Mesothelial cell of epicardium (in vitro differentiated cells): ENCODE results near the gene MEIS2. TPM values are rescaled to one million over a fixed set of nuclear protein-coding genes. Genes with fewer than 3 reads are reported as not detected.

ENCODE experiments used
- DNase-seq, 2 experiments: peaks; one replicate each; pipeline ENCODE4 v3.0.0; 2021; ENCODE audit warnings: low spot score in 2 of 2; ENCODE audit not compliant: unreplicated experiment in 2 of 2
- H3K27ac Mint-ChIP-seq: 2 replicates; pipeline ENCODE4 v1.8.0; 2021; ENCODE audit warnings: mixed read lengths
- H3K27me3 Mint-ChIP-seq: 2 replicates; pipeline ENCODE4 v1.8.0; 2021; ENCODE audit warnings: low read depth, mixed read lengths
- H3K36me3 Mint-ChIP-seq: 2 replicates; pipeline ENCODE4 v1.8.0; 2021; ENCODE audit warnings: mixed read lengths
- H3K4me1 Mint-ChIP-seq: 2 replicates; pipeline ENCODE4 v1.8.0; 2021; ENCODE audit warnings: mixed read lengths
- H3K4me3 Mint-ChIP-seq: 2 replicates; pipeline ENCODE4 v1.8.0; 2021; ENCODE audit warnings: mild to moderate bottlenecking, moderate library complexity, mixed read lengths
- H3K9me3 Mint-ChIP-seq: 2 replicates; pipeline ENCODE4 v1.8.0; 2021; ENCODE audit warnings: mixed read lengths
- CTCF ChIP-seq: fragments of 200-600 bp; sonication (generic); IDR thresholded peaks from one replicate; pipeline ENCODE4 v1.5.0; 2021; ENCODE audit warnings: antibody characterized with exemption; ENCODE audit not compliant: unreplicated experiment
- total RNA-seq: library from RNA; stranded (reverse); gene quantifications from 3 replicates; pipeline ENCODE4 v1.2.1, GENCODE V29; 2021

The MEIS2 gene
- total RNA-seq, 1 donor from 2014 or later: 397 TPM

- no peak for TF ChIP-seq CTCF
These were observed 175.3 kb downstream of the MEIS2 start for GRCh38 chr15:36925049-36925448.

GRCh38 chr15:36924034-36924433 is 176.3 kb downstream of the MEIS2 start:
- Mint-ChIP-seq H3K4me1 (peaks cover 62% of the 10 kb centered on the region), H3K27me3 (no peaks in the 10 kb centered on the region), H3K4me3 (peak overlapping the region; percentile 1), H3K36me3 (peaks cover 38% of the 10 kb centered on the region), H3K9me3 (peaks cover 6% of the 10 kb centered on the region), H3K27ac (peak overlapping the region; percentile 85)
- DNase-seq: no peak
- no peak for TF ChIP-seq CTCF

More at GRCh38 chr15:36925049-36925448, 175.3 kb downstream of the MEIS2 start:
- peak overlapping the region; percentile 85 for H3K27ac Mint-ChIP-seq
- H3K4me1 Mint-ChIP-seq: peaks cover 62% of the 10 kb centered on the region
- H3K27me3 Mint-ChIP-seq: no peaks in the 10 kb centered on the region
- peaks cover 11% of the 10 kb centered on the region for H3K9me3 Mint-ChIP-seq
- H3K4me3 Mint-ChIP-seq: no peak overlapping the region
- peaks cover 39% of the 10 kb centered on the region for H3K36me3 Mint-ChIP-seq
- DNase-seq: no peak

- H3K36me3 Mint-ChIP-seq: peaks cover 49% of the 10 kb centered on the region
- DNase-seq: no peak
- no peak for TF ChIP-seq CTCF
- no peaks in the 10 kb centered on the region for H3K27me3 Mint-ChIP-seq
- H3K27ac Mint-ChIP-seq: peak overlapping the region; percentile 85
- no peak overlapping the region for H3K4me3 Mint-ChIP-seq
- H3K4me1 Mint-ChIP-seq: peaks cover 60% of the 10 kb centered on the region
- no peaks in the 10 kb centered on the region for H3K9me3 Mint-ChIP-seq
These were observed 178.8 kb downstream of the MEIS2 start for GRCh38 chr15:36921484-36922091.

- H3K4me1 Mint-ChIP-seq: peaks cover 55% of the 10 kb centered on the region
- no peak overlapping the region for H3K4me3 Mint-ChIP-seq
- peak overlapping the region; percentile 68 for H3K27ac Mint-ChIP-seq
- TF ChIP-seq CTCF: no peak
- peaks cover 57% of the 10 kb centered on the region for H3K36me3 Mint-ChIP-seq
- no peak for DNase-seq
- no peaks in the 10 kb centered on the region for H3K9me3 Mint-ChIP-seq
- no peaks in the 10 kb centered on the region for H3K27me3 Mint-ChIP-seq
These were observed 182.7 kb downstream of the MEIS2 start for GRCh38 chr15:36917411-36918267.

GRCh38 chr15:36914960-36915808 is 185.2 kb downstream of the MEIS2 start:
- no peak for TF ChIP-seq CTCF
- no peaks in the 10 kb centered on the region for H3K27me3 Mint-ChIP-seq
- peak overlapping the region; percentile 92 for H3K27ac Mint-ChIP-seq
- H3K4me3 Mint-ChIP-seq: no peak overlapping the region
- no peaks in the 10 kb centered on the region for H3K9me3 Mint-ChIP-seq
- H3K36me3 Mint-ChIP-seq: peaks cover 44% of the 10 kb centered on the region
- peaks cover 61% of the 10 kb centered on the region for H3K4me1 Mint-ChIP-seq
- no peak for DNase-seq
